ENCODE measurements around the gene SNRPA. TPM values are rescaled to one million over a fixed set of nuclear protein-coding genes. Genes with fewer than 3 reads are reported as not detected.
"Not testable (repeated sequence)": the region's sequence is repeated elsewhere in the genome, so short reads cannot be mapped to it uniquely, and the experiment has no call there.

SNRPA gene
- polyA plus RNA-seq, 3 donors = 27.9 to 78.3 (median 44.2) TPM

GRCh38 chr19:40724855-40725254, 26.1 kb upstream of the SNRPA start:
- Histone ChIP-seq H3K9me3 (replicated peaks in 1 of 2; ENCODE audit: control insufficient read depth in 1 of 2, insufficient read depth in 1 of 2, low read length in 2 of 2) (peaks cover 4 to 6% of the 10 kb centered on the region in 2 donors), H3K4me1 (ENCODE audit: control insufficient read depth in 1 of 2, insufficient read depth in 2 of 2, low read length in 2 of 2) (peaks cover 13 to 14% of the 10 kb centered on the region in 2 donors), H3K27ac (ENCODE audit: low read depth in 1 of 2, low read length in 2 of 2) (no peak overlapping the region), H3K36me3 (replicated peaks in 1 of 2; ENCODE audit: control insufficient read depth in 1 of 2, insufficient read depth in 2 of 2, low read length in 2 of 2) (peaks cover 39 to 69% of the 10 kb centered on the region in 2 donors), H3K4me2 (replicated peaks; ENCODE audit: extremely low read depth, low read length, poor library complexity, severe bottlenecking) (no peak overlapping the region), H3K9ac (ENCODE audit: insufficient read depth, low read length, poor library complexity, severe bottlenecking) (no peak overlapping the region), H4K20me1 (ENCODE audit: insufficient read depth, low read length) (peaks cover 17% of the 10 kb centered on the region), H3K4me3 (replicated peaks in 1 of 3; ENCODE audit: low read depth in 2 of 3, low read length in 3 of 3) (no peak overlapping the region), H2AFZ (ENCODE audit: insufficient read depth, low read depth, low read length, poor library complexity, severe bottlenecking) (no peak overlapping the region), H3K79me2 (ENCODE audit: insufficient read depth, low read length) (no peaks in the 10 kb centered on the region), H3K27me3 (ENCODE audit: control insufficient read depth in 2 of 2, insufficient read depth in 2 of 2, low read length in 2 of 2) (no peaks in the 10 kb centered on the region)
- peaks cover 0 to 13% (median 7%) of the 10 kb centered on the region in 7 donors for H3K9me3 Mint-ChIP-seq
- no peak overlapping the region for H3K4me3 Mint-ChIP-seq
- peaks cover 0 to 1% (median 0%) of the 10 kb centered on the region in 3 donors for H3K27me3 Mint-ChIP-seq (ENCODE audit: low read depth in 3 of 3)
- peak overlapping the region in 2 of 7 donors; percentile 19 to 32 for H3K27ac Mint-ChIP-seq
- peaks cover 27% of the 10 kb centered on the region for H3K4me1 Mint-ChIP-seq
- WGBS (ENCODE audit: insufficient coverage) = 100% methylated on average over 2 of the region's 3 CpGs
- no peak for DNase-seq
- intact Hi-C loops (cut with micrococcal nuclease) = no loop called here
- H3K36me3 Mint-ChIP-seq = peaks cover 59 to 70% of the 10 kb centered on the region in 2 donors
- no peak for TF ChIP-seq CTCF (IDR thresholded peaks at IDR 0.05)

GRCh38 chr19:40726279-40726678, 24.7 kb upstream of the SNRPA start:
- Histone ChIP-seq H3K4me2 (replicated peaks; ENCODE audit: extremely low read depth, low read length, poor library complexity, severe bottlenecking) (no peak overlapping the region), H4K20me1 (ENCODE audit: insufficient read depth, low read length) (peaks cover 17% of the 10 kb centered on the region), H3K79me2 (ENCODE audit: insufficient read depth, low read length) (no peaks in the 10 kb centered on the region), H3K27ac (ENCODE audit: low read depth in 1 of 2, low read length in 2 of 2) (no peak overlapping the region), H3K9me3 (replicated peaks in 1 of 2; ENCODE audit: control insufficient read depth in 1 of 2, insufficient read depth in 1 of 2, low read length in 2 of 2) (peaks cover 4 to 6% of the 10 kb centered on the region in 2 donors), H3K9ac (ENCODE audit: insufficient read depth, low read length, poor library complexity, severe bottlenecking) (no peak overlapping the region), H2AFZ (ENCODE audit: insufficient read depth, low read depth, low read length, poor library complexity, severe bottlenecking) (no peak overlapping the region), H3K4me3 (replicated peaks in 1 of 3; ENCODE audit: low read depth in 2 of 3, low read length in 3 of 3) (no peak overlapping the region), H3K4me1 (ENCODE audit: control insufficient read depth in 1 of 2, insufficient read depth in 2 of 2, low read length in 2 of 2) (no peaks in the 10 kb centered on the region), H3K27me3 (ENCODE audit: control insufficient read depth in 2 of 2, insufficient read depth in 2 of 2, low read length in 2 of 2) (no peaks in the 10 kb centered on the region), H3K36me3 (replicated peaks in 1 of 2; ENCODE audit: control insufficient read depth in 1 of 2, insufficient read depth in 2 of 2, low read length in 2 of 2) (peaks cover 52 to 84% of the 10 kb centered on the region in 2 donors)
- no peak overlapping the region for H3K4me3 Mint-ChIP-seq
- peaks cover 0 to 1% (median 0%) of the 10 kb centered on the region in 3 donors for H3K27me3 Mint-ChIP-seq (ENCODE audit: low read depth in 3 of 3)
- peaks cover 69 to 82% of the 10 kb centered on the region in 2 donors for H3K36me3 Mint-ChIP-seq
- intact Hi-C loops (cut with micrococcal nuclease) = no loop called here
- no peak for TF ChIP-seq CTCF (IDR thresholded peaks at IDR 0.05)
- DNase-seq = no peak
- peaks cover 13% of the 10 kb centered on the region for H3K4me1 Mint-ChIP-seq
- H3K9me3 Mint-ChIP-seq = peaks cover 0 to 13% (median 7%) of the 10 kb centered on the region in 7 donors
- 100% methylated on average over 3 of the region's 4 CpGs for WGBS (ENCODE audit: insufficient coverage)
- H3K27ac Mint-ChIP-seq = no peak overlapping the region

GRCh38 chr19:40730065-40730464, 20.9 kb upstream of the SNRPA start:
- WGBS (ENCODE audit: insufficient coverage) = 100% methylated on average over 3 of the region's 5 CpGs
- H3K27ac Mint-ChIP-seq; H3K4me1 Mint-ChIP-seq; H3K4me3 ChIP-seq (replicated peaks in 1 of 3; ENCODE audit: low read depth in 2 of 3, low read length in 3 of 3); H3K27ac ChIP-seq (ENCODE audit: low read depth in 1 of 2, low read length in 2 of 2); H3K27me3 Mint-ChIP-seq (ENCODE audit: low read depth in 3 of 3); H3K9ac ChIP-seq (ENCODE audit: insufficient read depth, low read length, poor library complexity, severe bottlenecking); H3K4me3 Mint-ChIP-seq; H3K9me3 Mint-ChIP-seq; H2AFZ ChIP-seq (ENCODE audit: insufficient read depth, low read depth, low read length, poor library complexity, severe bottlenecking); DNase-seq; H3K4me2 ChIP-seq (replicated peaks; ENCODE audit: extremely low read depth, low read length, poor library complexity, severe bottlenecking); H3K27me3 ChIP-seq (ENCODE audit: control insufficient read depth in 2 of 2, insufficient read depth in 2 of 2, low read length in 2 of 2); H3K4me1 ChIP-seq (ENCODE audit: control insufficient read depth in 1 of 2, insufficient read depth in 2 of 2, low read length in 2 of 2); intact Hi-C loops (cut with micrococcal nuclease); H4K20me1 ChIP-seq (ENCODE audit: insufficient read depth, low read length); H3K9me3 ChIP-seq (replicated peaks in 1 of 2; ENCODE audit: control insufficient read depth in 1 of 2, insufficient read depth in 1 of 2, low read length in 2 of 2); H3K79me2 ChIP-seq (ENCODE audit: insufficient read depth, low read length): not testable (repeated sequence)
- H3K36me3 ChIP-seq (replicated peaks in 1 of 2; ENCODE audit: control insufficient read depth in 1 of 2, insufficient read depth in 2 of 2, low read length in 2 of 2) = peaks cover 70 to 98% of the 10 kb centered on the region in 2 donors
- H3K36me3 Mint-ChIP-seq = peaks cover 76 to 94% of the 10 kb centered on the region in 2 donors

Data from CD14-positive monocyte (primary cell).